Ascending aorta (tissue), 2 donors: ENCODE measurements around the gene KCTD11. TPM values are rescaled to one million over a fixed set of nuclear protein-coding genes. Genes with fewer than 3 reads are reported as not detected.
A peak's percentile ranks its signal among the peaks of the same experiment; 100 is the strongest.

Experiments
- DNase-seq, 2 donors: peaks; one replicate each; pipeline ENCODE4 v3.0.0-alpha.2; 2019; ENCODE audit warnings: low spot score in 2 of 2
- H3K27ac ChIP-seq, 2 donors: fragments of 200-600 bp; sonication (generic); one replicate each; pipeline ENCODE4 v1.5.1; 2016 to 2017; ENCODE audit warnings: mild to moderate bottlenecking in 1 of 2
- H3K27me3 ChIP-seq: fragments of 200-600 bp; sonication (generic); one replicate; pipeline ENCODE4 v1.5.1; 2017
- H3K36me3 ChIP-seq, 2 donors: fragments of 200-600 bp; sonication (generic); one replicate each; pipeline ENCODE4 v1.5.1; 2016
- H3K4me1 ChIP-seq, 2 donors: fragments of 200-600 bp; sonication (generic); one replicate each; pipeline ENCODE4 v1.5.1; 2016 to 2017; ENCODE audit warnings: mild to moderate bottlenecking in 1 of 2
- H3K4me3 ChIP-seq, 2 donors: fragments of 200-600 bp; sonication (generic); one replicate each; pipeline ENCODE4 v1.5.1; 2016 to 2017; ENCODE audit warnings: mild to moderate bottlenecking in 1 of 2
- H3K9me3 ChIP-seq, 2 donors: fragments of 200-600 bp; sonication (generic); one replicate each; pipeline ENCODE4 v1.5.1; 2016
- intact Hi-C: fragments of 100-400 bp; cut with DNase I; formaldehyde crosslinking; loops from one replicate; pipeline ENCODE4 v1.15.1; 2023
- total RNA-seq: library from RNA; depleted of rRNA; stranded (reverse); fragments of >200 nt; gene quantifications from one replicate; pipeline ENCODE4 v1.1.0, GENCODE V29; 2016
- TF ChIP-seq, protein P1 (sequence below), 3 experiments: fragments of 200-600 bp in 2 of 3; fragments of 450-650 bp in 1 of 3; sonication (generic) in 2 of 3; IDR thresholded peaks; one replicate each; pipeline ENCODE4 v1.5.1; 2016 to 2019; ENCODE audit warnings: antibody characterized with exemption in 3 of 3, mild to moderate bottlenecking in 1 of 3, moderate library complexity in 1 of 3

KCTD11 gene
- total RNA-seq, 1 donor from 2014 or later, result 14.6 TPM

GRCh38 chr17:7325031-7325528 lies 26.9 kb upstream of the KCTD11 start:
- TF ChIP-seq, protein P1, sequence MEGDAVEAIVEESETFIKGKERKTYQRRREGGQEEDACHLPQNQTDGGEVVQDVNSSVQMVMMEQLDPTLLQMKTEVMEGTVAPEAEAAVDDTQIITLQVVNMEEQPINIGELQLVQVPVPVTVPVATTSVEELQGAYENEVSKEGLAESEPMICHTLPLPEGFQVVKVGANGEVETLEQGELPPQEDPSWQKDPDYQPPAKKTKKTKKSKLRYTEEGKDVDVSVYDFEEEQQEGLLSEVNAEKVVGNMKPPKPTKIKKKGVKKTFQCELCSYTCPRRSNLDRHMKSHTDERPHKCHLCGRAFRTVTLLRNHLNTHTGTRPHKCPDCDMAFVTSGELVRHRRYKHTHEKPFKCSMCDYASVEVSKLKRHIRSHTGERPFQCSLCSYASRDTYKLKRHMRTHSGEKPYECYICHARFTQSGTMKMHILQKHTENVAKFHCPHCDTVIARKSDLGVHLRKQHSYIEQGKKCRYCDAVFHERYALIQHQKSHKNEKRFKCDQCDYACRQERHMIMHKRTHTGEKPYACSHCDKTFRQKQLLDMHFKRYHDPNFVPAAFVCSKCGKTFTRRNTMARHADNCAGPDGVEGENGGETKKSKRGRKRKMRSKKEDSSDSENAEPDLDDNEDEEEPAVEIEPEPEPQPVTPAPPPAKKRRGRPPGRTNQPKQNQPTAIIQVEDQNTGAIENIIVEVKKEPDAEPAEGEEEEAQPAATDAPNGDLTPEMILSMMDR (IDR thresholded peaks at IDR 0.05), result no peak
- H3K4me1 ChIP-seq, result peaks cover 0 to 10% of the 10 kb centered on the region in 2 donors
- H3K27me3 ChIP-seq, result no peaks in the 10 kb centered on the region
- H3K36me3 ChIP-seq, result peaks cover 46 to 57% of the 10 kb centered on the region in 2 donors
- no peak overlapping the region for H3K27ac ChIP-seq
- DNase-seq, result no peak
- no peak overlapping the region for H3K4me3 ChIP-seq
- no peaks in the 10 kb centered on the region for H3K9me3 ChIP-seq
- intact Hi-C loops, result no loop called here

DNA sequence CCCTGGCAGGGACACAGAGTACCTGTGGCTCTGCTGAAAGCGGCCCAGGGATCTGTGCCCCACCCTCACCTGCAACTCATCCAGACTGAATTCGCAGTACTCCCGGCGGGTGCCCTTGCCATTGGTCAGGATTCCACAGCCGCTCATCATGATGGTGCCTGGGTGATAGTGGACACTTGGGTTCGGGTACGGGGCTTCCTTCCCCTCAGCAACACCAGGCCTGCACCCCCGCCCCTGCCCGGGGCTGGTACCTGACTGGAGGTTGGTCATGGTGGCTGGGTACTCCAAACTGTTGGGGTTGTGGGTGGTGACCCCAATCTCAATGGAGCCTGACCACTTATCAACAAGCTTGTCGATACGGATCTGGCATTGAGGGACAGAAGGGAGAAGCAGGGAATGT lies 25.8 kb upstream of the KCTD11 start:
- Histone ChIP-seq H3K27ac (no peak overlapping the region), H3K27me3 (no peaks in the 10 kb centered on the region), H3K4me3 (no peak overlapping the region), H3K4me1 (peaks cover 0 to 12% of the 10 kb centered on the region in 2 donors), H3K9me3 (no peaks in the 10 kb centered on the region), H3K36me3 (peaks cover 35 to 46% of the 10 kb centered on the region in 2 donors)
- TF ChIP-seq, protein P1 (IDR thresholded peaks at IDR 0.05), result no peak
- no peak for DNase-seq
- intact Hi-C loops, result no loop called here

DNA sequence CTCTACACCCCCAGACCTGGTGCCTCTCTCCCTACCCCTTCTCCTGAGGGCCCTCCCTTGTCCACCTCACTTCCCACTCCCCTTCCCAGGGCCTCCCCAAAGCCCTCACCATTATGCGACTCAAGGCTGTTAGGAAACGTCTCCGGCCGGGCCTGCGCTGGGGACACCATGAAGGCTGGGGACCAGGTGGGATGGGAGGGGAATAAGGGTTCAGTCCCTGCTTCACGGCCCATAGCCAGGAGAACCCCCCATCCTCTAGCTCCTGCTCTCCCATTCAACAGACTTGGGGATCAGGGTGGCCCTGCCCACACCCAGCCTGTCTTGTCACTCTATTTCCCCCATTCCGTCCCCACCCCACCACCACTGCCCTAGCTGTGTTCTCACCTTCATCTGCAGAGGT lies 24.9 kb upstream of the KCTD11 start:
- H3K27me3 ChIP-seq, result no peaks in the 10 kb centered on the region
- no peak overlapping the region for H3K4me3 ChIP-seq
- DNase-seq, result no peak
- intact Hi-C loops, result no loop called here
- peaks cover 27 to 37% of the 10 kb centered on the region in 2 donors for H3K36me3 ChIP-seq
- H3K9me3 ChIP-seq, result no peaks in the 10 kb centered on the region
- H3K4me1 ChIP-seq, result peaks cover 0 to 12% of the 10 kb centered on the region in 2 donors
- TF ChIP-seq, protein P1 (IDR thresholded peaks at IDR 0.05), result no peak
- no peak overlapping the region for H3K27ac ChIP-seq

DNA sequence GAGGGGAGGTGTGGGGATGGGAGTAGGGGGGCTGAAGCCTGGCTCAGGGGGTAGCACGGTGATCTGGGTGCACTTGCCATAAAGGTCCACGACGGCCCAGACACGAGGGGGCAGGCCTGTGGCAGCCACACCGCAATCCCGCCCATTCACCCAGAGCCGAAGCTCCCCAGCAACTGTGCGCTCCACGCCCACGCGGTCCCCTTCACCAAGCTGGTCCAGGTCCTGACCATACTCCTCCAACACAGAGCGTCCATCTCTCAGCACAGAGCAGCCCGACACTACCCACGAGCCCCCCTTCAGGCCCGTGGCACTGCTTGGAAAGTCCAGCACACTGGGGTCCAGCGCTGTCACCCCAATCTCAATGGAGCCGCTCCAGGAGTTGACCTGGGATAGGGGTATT lies 24.5 kb upstream of the KCTD11 start:
- Histone ChIP-seq H3K4me3 (no peak overlapping the region), H3K27ac (no peak overlapping the region), H3K36me3 (peaks cover 23 to 32% of the 10 kb centered on the region in 2 donors), H3K27me3 (no peaks in the 10 kb centered on the region), H3K9me3 (no peaks in the 10 kb centered on the region), H3K4me1 (peaks cover 0 to 12% of the 10 kb centered on the region in 2 donors)
- intact Hi-C loops, result no loop called here
- TF ChIP-seq, protein P1 (IDR thresholded peaks at IDR 0.05), result no peak
- no peak for DNase-seq

DNA sequence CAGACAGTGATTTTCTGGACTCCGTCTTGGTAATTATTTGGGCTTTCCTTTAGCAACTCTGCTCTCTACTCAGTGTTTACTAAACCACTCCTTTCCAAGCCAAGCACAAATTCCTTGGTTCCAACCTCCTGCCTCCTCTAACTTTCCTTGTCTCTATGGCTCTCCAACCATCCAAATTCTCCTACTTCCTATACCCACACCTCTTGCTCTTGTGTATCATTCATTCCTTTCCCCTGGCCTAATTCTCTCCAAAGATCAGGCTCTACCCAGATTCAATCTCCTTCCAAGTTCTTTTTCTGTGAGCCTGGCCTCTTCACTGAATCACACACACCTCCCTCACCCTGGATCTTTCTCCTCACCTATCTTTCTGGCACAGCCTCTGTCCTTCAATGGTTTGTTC lies 24.0 kb upstream of the KCTD11 start:
- H3K36me3 ChIP-seq, result peaks cover 18 to 27% of the 10 kb centered on the region in 2 donors
- intact Hi-C loops, result loop anchor here (2.0 kb wide), 1 partner anchor 67 kb away; the partner anchor contains the start of gene PLSCR3
- H3K4me3 ChIP-seq, result peak overlapping the region in 1 of 2 donors; percentile 97
- H3K4me1 ChIP-seq, result peaks cover 0 to 12% of the 10 kb centered on the region in 2 donors
- no peaks in the 10 kb centered on the region for H3K27me3 ChIP-seq
- TF ChIP-seq, protein P1 (IDR thresholded peaks at IDR 0.05), result no peak
- no peaks in the 10 kb centered on the region for H3K9me3 ChIP-seq
- no peak for DNase-seq
- H3K27ac ChIP-seq, result peak overlapping the region in 1 of 2 donors; percentile 92
